ENCODE measurements around the gene MYO1D.

MYO1D gene

GRCh38 chr17:32854832-32855389, 22.0 kb downstream of the MYO1D start:
- TF ChIP-seq TCF12 (IDR thresholded peaks at IDR 0.05; ENCODE audit: low read depth) (no peak), CREB1 (IDR thresholded peaks at IDR 0.05; ENCODE audit: low read depth) (no peak), EP300 (IDR thresholded peaks at IDR 0.05; ENCODE audit: borderline replicate concordance) (no peak), ZBTB7A (IDR thresholded peaks at IDR 0.05; ENCODE audit: low read depth) (no peak)
- TF ChIP-seq, protein P1, sequence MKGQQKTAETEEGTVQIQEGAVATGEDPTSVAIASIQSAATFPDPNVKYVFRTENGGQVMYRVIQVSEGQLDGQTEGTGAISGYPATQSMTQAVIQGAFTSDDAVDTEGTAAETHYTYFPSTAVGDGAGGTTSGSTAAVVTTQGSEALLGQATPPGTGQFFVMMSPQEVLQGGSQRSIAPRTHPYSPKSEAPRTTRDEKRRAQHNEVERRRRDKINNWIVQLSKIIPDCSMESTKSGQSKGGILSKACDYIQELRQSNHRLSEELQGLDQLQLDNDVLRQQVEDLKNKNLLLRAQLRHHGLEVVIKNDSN (IDR thresholded peaks at IDR 0.05) = no peak

DNA sequence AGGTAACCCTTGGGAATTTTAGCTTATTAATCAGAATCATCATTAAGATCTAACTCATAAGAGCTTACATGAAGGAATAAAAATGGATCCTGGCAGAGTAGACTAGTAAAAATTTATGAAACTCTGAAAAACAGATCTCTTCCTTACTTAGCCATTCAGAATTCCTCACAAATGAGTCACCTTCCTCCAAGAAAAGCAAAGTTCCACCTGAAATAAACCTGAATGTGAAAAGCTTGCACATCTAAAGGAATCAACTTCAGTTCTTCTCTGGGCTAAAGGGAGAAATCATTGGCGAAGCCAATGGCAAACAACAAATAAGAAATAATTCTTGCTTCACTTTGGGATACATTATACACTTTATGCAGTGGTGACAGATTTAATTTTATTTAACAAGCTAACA, 22.7 kb downstream of the MYO1D start:
- TF ChIP-seq TCF12 (IDR thresholded peaks at IDR 0.05; ENCODE audit: low read depth) (no peak), ZBTB7A (IDR thresholded peaks at IDR 0.05; ENCODE audit: low read depth) (no peak), YY1 (IDR thresholded peaks at IDR 0.05; ENCODE audit: low read depth) (no peak), FOXM1 (IDR thresholded peaks at IDR 0.05; ENCODE audit: borderline replicate concordance, low read depth) (no peak), TEAD4 (IDR thresholded peaks at IDR 0.05) (no peak), CEBPB (IDR thresholded peaks at IDR 0.05) (no peak), EP300 (IDR thresholded peaks at IDR 0.05; ENCODE audit: borderline replicate concordance) (no peak), EGR1 (IDR thresholded peaks at IDR 0.05) (no peak), NFIC (IDR thresholded peaks at IDR 0.05) (no peak), TAF1 (IDR thresholded peaks at IDR 0.05; ENCODE audit: low read depth) (no peak), MAX (IDR thresholded peaks at IDR 0.05) (no peak), RAD21 (IDR thresholded peaks at IDR 0.05; ENCODE audit: low read depth) (no peak), CREB1 (IDR thresholded peaks at IDR 0.05; ENCODE audit: low read depth) (no peak)
- TF ChIP-seq, protein P1 (IDR thresholded peaks at IDR 0.05) = no peak
- TF ChIP-seq, protein P2, sequence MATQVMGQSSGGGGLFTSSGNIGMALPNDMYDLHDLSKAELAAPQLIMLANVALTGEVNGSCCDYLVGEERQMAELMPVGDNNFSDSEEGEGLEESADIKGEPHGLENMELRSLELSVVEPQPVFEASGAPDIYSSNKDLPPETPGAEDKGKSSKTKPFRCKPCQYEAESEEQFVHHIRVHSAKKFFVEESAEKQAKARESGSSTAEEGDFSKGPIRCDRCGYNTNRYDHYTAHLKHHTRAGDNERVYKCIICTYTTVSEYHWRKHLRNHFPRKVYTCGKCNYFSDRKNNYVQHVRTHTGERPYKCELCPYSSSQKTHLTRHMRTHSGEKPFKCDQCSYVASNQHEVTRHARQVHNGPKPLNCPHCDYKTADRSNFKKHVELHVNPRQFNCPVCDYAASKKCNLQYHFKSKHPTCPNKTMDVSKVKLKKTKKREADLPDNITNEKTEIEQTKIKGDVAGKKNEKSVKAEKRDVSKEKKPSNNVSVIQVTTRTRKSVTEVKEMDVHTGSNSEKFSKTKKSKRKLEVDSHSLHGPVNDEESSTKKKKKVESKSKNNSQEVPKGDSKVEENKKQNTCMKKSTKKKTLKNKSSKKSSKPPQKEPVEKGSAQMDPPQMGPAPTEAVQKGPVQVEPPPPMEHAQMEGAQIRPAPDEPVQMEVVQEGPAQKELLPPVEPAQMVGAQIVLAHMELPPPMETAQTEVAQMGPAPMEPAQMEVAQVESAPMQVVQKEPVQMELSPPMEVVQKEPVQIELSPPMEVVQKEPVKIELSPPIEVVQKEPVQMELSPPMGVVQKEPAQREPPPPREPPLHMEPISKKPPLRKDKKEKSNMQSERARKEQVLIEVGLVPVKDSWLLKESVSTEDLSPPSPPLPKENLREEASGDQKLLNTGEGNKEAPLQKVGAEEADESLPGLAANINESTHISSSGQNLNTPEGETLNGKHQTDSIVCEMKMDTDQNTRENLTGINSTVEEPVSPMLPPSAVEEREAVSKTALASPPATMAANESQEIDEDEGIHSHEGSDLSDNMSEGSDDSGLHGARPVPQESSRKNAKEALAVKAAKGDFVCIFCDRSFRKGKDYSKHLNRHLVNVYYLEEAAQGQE (IDR thresholded peaks at IDR 0.05; ENCODE audit: low read depth) = no peak

- TF ChIP-seq, protein P2 (IDR thresholded peaks at IDR 0.05; ENCODE audit: low read depth) = no peak
- TF ChIP-seq FOXM1 (IDR thresholded peaks at IDR 0.05; ENCODE audit: borderline replicate concordance, low read depth) (no peak), EP300 (IDR thresholded peaks at IDR 0.05; ENCODE audit: borderline replicate concordance) (no peak), MAX (IDR thresholded peaks at IDR 0.05) (no peak), TAF1 (IDR thresholded peaks at IDR 0.05; ENCODE audit: low read depth) (no peak), EGR1 (IDR thresholded peaks at IDR 0.05) (no peak), CREB1 (IDR thresholded peaks at IDR 0.05; ENCODE audit: low read depth) (no peak), ZBTB7A (IDR thresholded peaks at IDR 0.05; ENCODE audit: low read depth) (no peak), TEAD4 (IDR thresholded peaks at IDR 0.05) (no peak), NFIC (IDR thresholded peaks at IDR 0.05) (no peak)
These were observed 24.1 kb downstream of the MYO1D start for GRCh38 chr17:32852811-32853210.

- TF ChIP-seq MAX (IDR thresholded peaks at IDR 0.05) = no peak
These were observed 27.0 kb downstream of the MYO1D start for GRCh38 chr17:32849879-32850278.

DNA sequence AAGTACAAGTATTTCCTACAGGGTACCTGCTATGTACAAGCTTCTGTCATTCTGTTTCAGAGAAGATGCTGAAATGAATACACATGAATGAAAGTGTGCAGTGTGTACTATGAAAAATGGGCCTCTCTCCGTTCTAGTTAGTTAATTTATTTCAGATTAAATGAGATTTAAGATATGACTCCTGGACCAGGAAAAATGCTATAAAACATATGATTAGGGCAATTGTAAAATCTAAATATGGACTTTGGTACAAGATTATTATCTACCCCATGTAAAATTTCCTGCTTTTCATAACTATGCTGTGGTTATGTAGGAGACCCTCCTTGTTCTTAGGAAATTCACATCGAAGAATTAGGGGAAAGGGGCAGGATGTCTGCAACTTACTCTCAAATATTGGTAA, 28.9 kb downstream of the MYO1D start:
- TF ChIP-seq CREB1 (IDR thresholded peaks at IDR 0.05; ENCODE audit: low read depth) (no peak), FOXM1 (IDR thresholded peaks at IDR 0.05; ENCODE audit: borderline replicate concordance, low read depth) (no peak), NFIC (IDR thresholded peaks at IDR 0.05) (no peak)
- TF ChIP-seq, protein P2 (IDR thresholded peaks at IDR 0.05; ENCODE audit: low read depth) = no peak

Measured in Ishikawa (cell line).